Activated T-cell treated with anti-CD3 and anti-CD28 coated beads, Interleukin-2, amount 50 U/mL, for 4 hours (primary cell): ENCODE results near the gene VIT. TPM values are rescaled to one million over a fixed set of nuclear protein-coding genes. Genes with fewer than 3 reads are reported as not detected.

Experiments used
- ATAC-seq, 2 donors: fragments of 200-7000 bp; cut with Tn5 transposase; one replicate each; pipeline ENCODE4 v1.10.0; 2021
- DNase-seq: peaks from one replicate; pipeline ENCODE4 v3.0.0-alpha.2; 2020
- H3K27me3 Mint-ChIP-seq: one replicate; pipeline ENCODE4 v1.8.0; 2021; ENCODE audit warnings: low read depth, mixed read lengths
- H3K36me3 Mint-ChIP-seq: one replicate; pipeline ENCODE4 v1.8.0; 2022; ENCODE audit warnings: mixed read lengths; ENCODE audit not compliant: insufficient read depth
- H3K4me1 Mint-ChIP-seq: one replicate; pipeline ENCODE4 v1.8.0; 2021; ENCODE audit warnings: low read depth, mixed read lengths
- H3K4me3 Mint-ChIP-seq: one replicate; pipeline ENCODE4 v1.8.0; 2021; ENCODE audit warnings: mild to moderate bottlenecking, moderate library complexity, mixed read lengths
- H3K9me3 Mint-ChIP-seq: one replicate; pipeline ENCODE4 v1.8.0; 2021; ENCODE audit warnings: mixed read lengths
- total RNA-seq, 3 donors: library from RNA; stranded (reverse); gene quantifications; one replicate each; pipeline ENCODE4 v1.2.1, GENCODE V29; 2021

The VIT gene
- total RNA-seq, result not detected

- ATAC-seq, result no peak
- H3K27me3 Mint-ChIP-seq, result peaks cover 4% of the 10 kb centered on the region
- H3K36me3 Mint-ChIP-seq, result no peaks in the 10 kb centered on the region
- H3K4me3 Mint-ChIP-seq, result no peak within 1 kb of the TSS
- no peaks in the 10 kb centered on the region for H3K4me1 Mint-ChIP-seq
- H3K9me3 Mint-ChIP-seq, result no peaks in the 10 kb centered on the region
- no peak for DNase-seq
Observed at GRCh38 chr2:36696533-36696932, at the start of gene VIT. Gene VIT, plus strand, starts transcription at chr2:36696707. Its CDS starts 19,664 bp downstream, at chr2:36716371.

GRCh38 chr2:36650031-36650829, 46.3 kb upstream of the VIT start:
- Mint-ChIP-seq H3K9me3 (no peaks in the 10 kb centered on the region), H3K4me3 (no peak overlapping the region), H3K27me3 (no peaks in the 10 kb centered on the region), H3K36me3 (no peaks in the 10 kb centered on the region), H3K4me1 (no peaks in the 10 kb centered on the region)
- peak in 1 of 2 donors; percentile 23 for ATAC-seq
- DNase-seq, result no peak

GRCh38 chr2:36653155-36653554, 43.4 kb upstream of the VIT start:
- Mint-ChIP-seq H3K9me3 (no peaks in the 10 kb centered on the region), H3K4me3 (no peak overlapping the region), H3K27me3 (no peaks in the 10 kb centered on the region), H3K4me1 (no peaks in the 10 kb centered on the region), H3K36me3 (no peaks in the 10 kb centered on the region)
- ATAC-seq (no peak), DNase-seq (no peak)

GRCh38 chr2:36653967-36654694, 42.4 kb upstream of the VIT start:
- Mint-ChIP-seq H3K27me3 (no peaks in the 10 kb centered on the region), H3K4me1 (no peaks in the 10 kb centered on the region), H3K36me3 (no peaks in the 10 kb centered on the region), H3K9me3 (no peaks in the 10 kb centered on the region), H3K4me3 (no peak overlapping the region)
- DNase-seq, result no peak
- no peak for ATAC-seq

- Mint-ChIP-seq H3K36me3 (no peaks in the 10 kb centered on the region), H3K9me3 (no peaks in the 10 kb centered on the region), H3K4me1 (no peaks in the 10 kb centered on the region), H3K4me3 (no peak overlapping the region), H3K27me3 (no peaks in the 10 kb centered on the region)
- ATAC-seq (no peak), DNase-seq (no peak)
Observed at GRCh38 chr2:36655453-36655852, 41.1 kb upstream of the VIT start.

- no peaks in the 10 kb centered on the region for H3K27me3 Mint-ChIP-seq
- no peak for ATAC-seq
- no peaks in the 10 kb centered on the region for H3K4me1 Mint-ChIP-seq
- DNase-seq, result no peak
- no peaks in the 10 kb centered on the region for H3K9me3 Mint-ChIP-seq
- no peaks in the 10 kb centered on the region for H3K36me3 Mint-ChIP-seq
- no peak overlapping the region for H3K4me3 Mint-ChIP-seq
Observed at GRCh38 chr2:36657703-36658102, 38.8 kb upstream of the VIT start.

- no peaks in the 10 kb centered on the region for H3K36me3 Mint-ChIP-seq
- H3K4me3 Mint-ChIP-seq, result no peak overlapping the region
- ATAC-seq (no peak), DNase-seq (no peak)
- no peaks in the 10 kb centered on the region for H3K4me1 Mint-ChIP-seq
- H3K9me3 Mint-ChIP-seq, result no peaks in the 10 kb centered on the region
- no peaks in the 10 kb centered on the region for H3K27me3 Mint-ChIP-seq
Observed at GRCh38 chr2:36658277-36658748, 38.2 kb upstream of the VIT start.

GRCh38 chr2:36659218-36659617, 37.3 kb upstream of the VIT start:
- ATAC-seq, result no peak
- no peaks in the 10 kb centered on the region for H3K36me3 Mint-ChIP-seq
- no peaks in the 10 kb centered on the region for H3K4me1 Mint-ChIP-seq
- H3K27me3 Mint-ChIP-seq, result no peaks in the 10 kb centered on the region
- no peak for DNase-seq
- H3K4me3 Mint-ChIP-seq, result no peak overlapping the region
- no peaks in the 10 kb centered on the region for H3K9me3 Mint-ChIP-seq

GRCh38 chr2:36659872-36660312, 36.6 kb upstream of the VIT start:
- Mint-ChIP-seq H3K36me3 (no peaks in the 10 kb centered on the region), H3K9me3 (no peaks in the 10 kb centered on the region), H3K4me1 (no peaks in the 10 kb centered on the region), H3K4me3 (no peak overlapping the region), H3K27me3 (no peaks in the 10 kb centered on the region)
- no peak for ATAC-seq
- DNase-seq, result no peak

GRCh38 chr2:36662638-36663037, 33.9 kb upstream of the VIT start:
- no peaks in the 10 kb centered on the region for H3K9me3 Mint-ChIP-seq
- H3K36me3 Mint-ChIP-seq, result no peaks in the 10 kb centered on the region
- ATAC-seq, result no peak
- no peak for DNase-seq
- no peak overlapping the region for H3K4me3 Mint-ChIP-seq
- H3K27me3 Mint-ChIP-seq, result peaks cover 4% of the 10 kb centered on the region
- no peaks in the 10 kb centered on the region for H3K4me1 Mint-ChIP-seq

GRCh38 chr2:36663295-36663694, 33.2 kb upstream of the VIT start:
- Mint-ChIP-seq H3K36me3 (no peaks in the 10 kb centered on the region), H3K4me1 (no peaks in the 10 kb centered on the region), H3K4me3 (no peak overlapping the region), H3K27me3 (peaks cover 4% of the 10 kb centered on the region), H3K9me3 (no peaks in the 10 kb centered on the region)
- no peak for ATAC-seq
- no peak for DNase-seq

GRCh38 chr2:36663851-36664695, 32.4 kb upstream of the VIT start:
- Mint-ChIP-seq H3K9me3 (no peaks in the 10 kb centered on the region), H3K4me1 (no peaks in the 10 kb centered on the region), H3K36me3 (no peaks in the 10 kb centered on the region), H3K4me3 (no peak overlapping the region), H3K27me3 (peaks cover 4% of the 10 kb centered on the region)
- ATAC-seq, result peak in 1 of 2 donors; percentile 62
- DNase-seq, result no peak

- DNase-seq, result no peak
- peaks cover 4% of the 10 kb centered on the region for H3K27me3 Mint-ChIP-seq
- no peak for ATAC-seq
- no peak overlapping the region for H3K4me3 Mint-ChIP-seq
- H3K4me1 Mint-ChIP-seq, result no peaks in the 10 kb centered on the region
- H3K36me3 Mint-ChIP-seq, result no peaks in the 10 kb centered on the region
- no peaks in the 10 kb centered on the region for H3K9me3 Mint-ChIP-seq
Observed at GRCh38 chr2:36664696-36665076, 31.8 kb upstream of the VIT start.

GRCh38 chr2:36667931-36668330, 28.6 kb upstream of the VIT start:
- Mint-ChIP-seq H3K9me3 (no peaks in the 10 kb centered on the region), H3K36me3 (no peaks in the 10 kb centered on the region), H3K27me3 (peaks cover 10% of the 10 kb centered on the region), H3K4me1 (no peaks in the 10 kb centered on the region), H3K4me3 (no peak overlapping the region)
- no peak for DNase-seq
- ATAC-seq, result no peak
